Epithelial cell of proximal tubule (primary cell): ENCODE data around the gene NTM. TPM values are rescaled to one million over a fixed set of nuclear protein-coding genes. Genes with fewer than 3 reads are reported as not detected.

Source experiments
- DNase-seq: peaks from one replicate; pipeline ENCODE4 v3.0.0-alpha.2; 2011; ENCODE audit warnings: low read depth
- H3K4me3 ChIP-seq: 2 replicates; pipeline ENCODE4 v1.5.1; 2011; ENCODE audit warnings: low read depth, mild to moderate bottlenecking, low read length
- CTCF ChIP-seq: conservative IDR thresholded peaks from 2 replicates; pipeline ENCODE4 v1.5.1; 2012; ENCODE audit warnings: low read depth, mild to moderate bottlenecking, low read length
- total RNA-seq: library from RNA; depleted of rRNA; stranded (reverse); fragments of >200 nt; gene quantifications from 2 replicates; pipeline ENCODE4 v1.2.3, GENCODE V29; 2015

NTM gene
- total RNA-seq, 1 donor from 2014 or later, result 5.3 TPM

DNA sequence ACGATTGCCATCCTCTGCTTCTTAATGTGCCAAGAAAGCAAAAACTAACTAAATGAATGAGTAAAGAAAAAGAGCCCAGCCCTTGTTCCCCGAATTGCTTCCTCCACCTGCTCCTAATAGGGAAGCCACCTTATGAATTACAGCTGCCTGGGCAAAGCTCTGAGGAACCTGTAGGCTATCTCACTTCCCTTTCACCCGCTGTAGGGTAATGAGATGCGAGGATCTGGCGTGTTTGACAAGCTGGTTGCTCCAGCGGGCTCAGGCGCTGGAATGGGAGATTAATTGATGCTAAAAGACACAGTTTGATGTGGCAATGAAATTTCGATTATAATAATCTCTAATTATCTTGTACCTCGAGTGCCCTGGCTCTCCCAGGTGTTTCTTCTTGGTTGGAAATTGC, 256.4 kb downstream of the NTM start:
- DNase-seq, result no peak
- no peak for TF ChIP-seq CTCF
- H3K4me3 ChIP-seq, result no peak overlapping the region

- TF ChIP-seq CTCF, result no peak
- no peak for DNase-seq
- no peak overlapping the region for H3K4me3 ChIP-seq
Measured at GRCh38 chr11:131628739-131629138, 258.3 kb downstream of the NTM start.

- H3K4me3 ChIP-seq, result no peak overlapping the region
- peak; percentile 35 for TF ChIP-seq CTCF
- no peak for DNase-seq
Measured at GRCh38 chr11:131629925-131630540, 259.6 kb downstream of the NTM start.

DNA sequence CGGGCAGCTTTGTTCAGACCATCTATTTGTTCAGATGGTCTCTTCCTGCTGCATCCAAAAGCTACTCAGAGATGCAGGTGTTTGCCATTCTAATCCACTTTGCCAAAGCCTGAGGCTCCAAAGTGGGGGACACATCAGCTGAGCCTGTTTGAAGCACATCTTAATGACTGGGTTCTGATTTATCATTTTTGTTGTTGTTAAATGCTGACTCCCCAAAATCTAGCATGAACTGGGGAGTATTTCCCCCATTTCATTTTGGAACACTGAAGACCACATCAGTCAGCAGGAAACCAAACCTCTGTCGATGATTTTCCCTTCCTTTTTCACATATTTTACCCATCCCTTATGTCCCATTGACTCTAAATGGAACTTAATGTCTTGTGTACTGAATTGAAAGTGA, 262.6 kb downstream of the NTM start:
- no peak overlapping the region for H3K4me3 ChIP-seq
- no peak for TF ChIP-seq CTCF
- no peak for DNase-seq

DNA sequence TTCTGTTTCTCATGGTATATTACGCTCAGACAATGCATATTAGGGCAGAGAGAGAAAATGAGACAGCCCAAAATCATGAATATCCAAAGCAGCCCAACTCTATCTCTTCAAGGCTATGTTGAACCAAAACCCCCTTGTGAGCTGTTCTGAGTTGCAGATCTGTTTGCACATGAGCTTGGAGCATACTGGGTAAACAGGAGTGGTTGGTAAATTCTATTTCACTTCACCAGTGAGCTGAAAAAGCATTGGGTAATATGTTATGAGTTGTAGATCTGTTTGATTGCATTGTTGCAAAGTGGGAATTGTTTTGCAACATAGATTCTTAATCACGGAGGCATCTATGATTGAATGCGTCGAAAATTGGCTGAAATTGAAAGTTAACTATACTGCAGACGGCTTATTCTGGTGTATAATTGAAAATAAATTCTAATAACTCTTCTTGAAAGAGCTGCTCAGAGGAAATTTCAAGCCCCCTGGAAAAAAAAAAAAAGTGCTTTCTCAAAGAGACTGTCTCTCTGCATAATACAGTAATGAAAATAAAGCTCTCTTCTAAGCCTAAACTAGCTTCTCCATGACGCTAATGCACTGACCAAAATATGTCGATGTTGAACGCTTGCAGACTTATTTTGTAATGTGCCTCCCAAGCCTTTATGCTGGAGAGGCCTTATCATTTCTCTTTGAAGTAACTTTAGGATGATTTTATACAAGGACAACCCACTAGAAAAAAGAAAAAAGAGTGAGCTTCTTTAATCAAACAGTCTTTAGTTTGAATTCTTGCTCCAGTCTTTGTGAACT, 263.7 kb downstream of the NTM start:
- no peak for DNase-seq
- TF ChIP-seq CTCF, result no peak
- H3K4me3 ChIP-seq, result no peak overlapping the region

GRCh38 chr11:131637469-131638175, 267.2 kb downstream of the NTM start:
- TF ChIP-seq CTCF, result no peak
- H3K4me3 ChIP-seq, result no peak overlapping the region
- no peak for DNase-seq
